ENCODE data around the gene ADCY1.

- no peak for TF ChIP-seq CTCF (optimal IDR thresholded peaks at IDR 0.05 in 1 of 3, IDR thresholded peaks at IDR 0.05 in 1 of 3, conservative IDR thresholded peaks at IDR 0.05 in 1 of 3; ENCODE audit: extremely low read depth in 1 of 3, insufficient read depth in 2 of 3, low read length in 3 of 3)
- no peak for TF ChIP-seq EZH2 (IDR thresholded peaks at IDR 0.05; ENCODE audit: low read length)
These were observed 5.2 kb downstream of the ADCY1 start for GRCh38 chr7:45579391-45579801.
